MCF 10A (cell line): ENCODE data around the gene ARL6IP4. TPM values are rescaled to one million over a fixed set of nuclear protein-coding genes. Genes with fewer than 3 reads are reported as not detected.

Experiments used
- BruUV-seq: library from RNA; stranded (reverse); fragments of 400-500 nt; replicated peaks from 2 replicates; lab custom pipeline; 2021; lab: Mats Ljungman, UMichigan
- CTCF ChIA-PET: fragments of 300-600 bp; sonication (Branson Sonifier 250); formaldehyde crosslinking; extraction: SDS; loops from one replicate; lab custom pipeline; 2021; ENCODE audit warnings: antibody characterized with exemption, inconsistent platforms; lab: Yijun Ruan, JAX
- POLR2A ChIA-PET: fragments of 300-600, 350-650 bp; sonication (Branson Sonifier 250); formaldehyde crosslinking; extraction: SDS; loops from one replicate; lab custom pipeline; 2020; ENCODE audit warnings: antibody characterized with exemption, inconsistent platforms; lab: Yijun Ruan, JAX
- DNase-seq: peaks from one replicate; pipeline ENCODE4 v3.0.0-alpha.2; 2018; ENCODE audit not compliant: unreplicated experiment
- H3K27ac Mint-ChIP-seq: one replicate; pipeline ENCODE4 v1.8.0; 2022; ENCODE audit warnings: mild to moderate bottlenecking, low read depth, mixed read lengths; ENCODE audit not compliant: unreplicated experiment
- H3K27me3 Mint-ChIP-seq: one replicate; pipeline ENCODE4 v1.8.0; 2022; ENCODE audit warnings: mixed read lengths; ENCODE audit not compliant: insufficient read depth, unreplicated experiment
- H3K36me3 Mint-ChIP-seq: one replicate; pipeline ENCODE4 v1.8.0; 2022; ENCODE audit warnings: mild to moderate bottlenecking, moderate library complexity, mixed read lengths; ENCODE audit not compliant: insufficient read depth, unreplicated experiment
- H3K4me1 Mint-ChIP-seq: one replicate; pipeline ENCODE4 v1.8.0; 2022; ENCODE audit warnings: mixed read lengths; ENCODE audit not compliant: insufficient read depth, unreplicated experiment
- H3K4me3 Mint-ChIP-seq: one replicate; pipeline ENCODE4 v1.8.0; 2022; ENCODE audit warnings: mild to moderate bottlenecking, moderate library complexity, mixed read lengths; ENCODE audit not compliant: unreplicated experiment
- H3K9me3 Mint-ChIP-seq: one replicate; pipeline ENCODE4 v1.8.0; 2022; ENCODE audit warnings: mixed read lengths; ENCODE audit not compliant: unreplicated experiment
- intact Hi-C: fragments of 100-400 bp; cut with micrococcal nuclease; formaldehyde crosslinking; loops from 2 replicates; pipeline ENCODE4 v1.14.1; 2022
- total RNA-seq: library from RNA; stranded (reverse); gene quantifications from 2 replicates; pipeline ENCODE4 v1.2.3, GENCODE V29; 2022
- TF ChIP-seq, protein P1 (sequence below): fragments of 200-600 bp; IDR thresholded peaks from one replicate; pipeline ENCODE4 v1.8.0; 2022; ENCODE audit warnings: antibody characterized with exemption, mild to moderate bottlenecking; ENCODE audit not compliant: unreplicated experiment

Gene ARL6IP4
- total RNA-seq, 1 experiment from 2014 or later = 198 TPM

DNA sequence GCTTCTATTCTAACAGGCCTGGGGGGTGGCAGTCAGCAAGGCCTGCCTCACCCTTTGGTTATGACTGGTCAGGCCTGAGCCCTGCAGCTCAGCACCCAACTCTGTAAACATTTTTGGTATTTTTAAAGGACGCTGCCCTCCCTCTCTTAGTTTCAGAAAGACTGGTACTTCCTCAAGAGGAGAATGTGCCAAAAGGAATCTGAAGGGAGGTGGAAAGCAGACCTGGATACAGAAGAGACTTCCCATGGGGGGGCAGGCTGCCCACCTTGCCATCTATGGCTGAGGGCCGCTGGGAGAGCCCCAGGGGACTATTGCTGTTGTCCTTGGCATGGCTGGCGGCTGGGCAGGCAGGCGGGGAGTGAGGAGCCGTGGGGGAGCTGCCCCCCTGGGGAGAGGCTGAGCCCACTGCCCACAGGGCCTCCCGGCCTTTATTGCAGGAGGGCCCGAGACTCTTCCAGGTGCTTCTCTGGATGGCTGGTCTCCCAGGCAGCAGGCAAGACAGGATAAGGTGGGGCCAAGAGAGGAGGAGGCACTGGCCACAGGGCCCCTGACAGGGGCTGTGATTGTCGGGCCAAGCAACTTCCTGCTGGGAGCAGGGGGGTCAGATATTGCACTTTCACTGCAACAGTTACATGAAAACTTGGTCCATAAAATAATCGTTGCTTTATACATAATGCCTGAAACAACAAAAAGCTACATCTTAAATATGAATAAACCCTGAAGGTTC lies 3.5 kb downstream of the ARL6IP4 start:
- ChIA-PET POLR2A (no interaction called here), CTCF (interaction anchor here (0.6 to 0.7 kb wide), 3 partner anchors 59 to 174 kb away, joined by 3 read pairs; no protein-coding TSS in a partner anchor)
- Mint-ChIP-seq H3K4me1 (peaks cover 5% of the 10 kb centered on the region), H3K9me3 (no peaks in the 10 kb centered on the region), H3K36me3 (peaks cover 33% of the 10 kb centered on the region), H3K27ac (no peak overlapping the region), H3K4me3 (no peak overlapping the region), H3K27me3 (no peaks in the 10 kb centered on the region)
- TF ChIP-seq, protein P1, sequence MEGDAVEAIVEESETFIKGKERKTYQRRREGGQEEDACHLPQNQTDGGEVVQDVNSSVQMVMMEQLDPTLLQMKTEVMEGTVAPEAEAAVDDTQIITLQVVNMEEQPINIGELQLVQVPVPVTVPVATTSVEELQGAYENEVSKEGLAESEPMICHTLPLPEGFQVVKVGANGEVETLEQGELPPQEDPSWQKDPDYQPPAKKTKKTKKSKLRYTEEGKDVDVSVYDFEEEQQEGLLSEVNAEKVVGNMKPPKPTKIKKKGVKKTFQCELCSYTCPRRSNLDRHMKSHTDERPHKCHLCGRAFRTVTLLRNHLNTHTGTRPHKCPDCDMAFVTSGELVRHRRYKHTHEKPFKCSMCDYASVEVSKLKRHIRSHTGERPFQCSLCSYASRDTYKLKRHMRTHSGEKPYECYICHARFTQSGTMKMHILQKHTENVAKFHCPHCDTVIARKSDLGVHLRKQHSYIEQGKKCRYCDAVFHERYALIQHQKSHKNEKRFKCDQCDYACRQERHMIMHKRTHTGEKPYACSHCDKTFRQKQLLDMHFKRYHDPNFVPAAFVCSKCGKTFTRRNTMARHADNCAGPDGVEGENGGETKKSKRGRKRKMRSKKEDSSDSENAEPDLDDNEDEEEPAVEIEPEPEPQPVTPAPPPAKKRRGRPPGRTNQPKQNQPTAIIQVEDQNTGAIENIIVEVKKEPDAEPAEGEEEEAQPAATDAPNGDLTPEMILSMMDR = no peak
- no TSS peak for BruUV-seq
- no peak for DNase-seq
- intact Hi-C loops = loop anchor here (5.0 kb wide), 1 partner anchor 168 kb away; the partner anchor contains the start of gene PITPNM2

DNA sequence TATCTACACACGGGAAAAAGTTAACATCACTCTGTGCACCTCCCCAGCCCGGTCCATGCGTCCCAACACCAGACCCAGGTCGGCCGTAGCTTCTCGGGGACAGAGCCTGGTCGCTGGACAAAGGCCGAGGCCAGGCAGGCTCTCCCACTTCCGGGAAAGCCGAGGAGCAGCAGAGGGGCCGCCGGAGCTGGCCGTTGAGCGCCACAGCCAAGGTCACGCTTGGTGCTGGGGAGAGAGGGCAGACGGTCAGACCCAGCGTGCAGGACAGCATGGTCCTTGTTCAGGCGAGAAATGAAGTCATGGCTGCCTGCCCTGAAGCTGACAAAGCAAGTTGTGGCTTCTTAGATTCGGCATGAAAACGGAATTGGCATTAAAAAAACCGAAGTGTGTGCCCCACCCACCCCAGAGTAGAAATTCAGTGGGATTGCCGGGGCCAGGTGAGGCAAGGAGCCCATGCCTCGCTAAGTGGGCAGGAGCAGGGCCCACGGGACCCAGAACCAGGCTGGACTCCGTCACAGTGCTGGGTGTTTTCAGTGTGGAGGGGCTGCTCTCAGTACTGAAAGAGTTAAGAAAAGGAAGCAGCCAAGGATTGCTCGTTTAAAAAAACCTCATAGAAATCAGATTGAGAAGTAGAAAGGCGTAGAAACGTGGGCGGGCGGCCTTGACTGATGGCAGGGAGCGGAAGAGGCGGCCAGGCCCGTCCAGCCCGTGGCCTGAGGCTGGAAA lies 4.3 kb downstream of the ARL6IP4 start:
- no TSS peak for BruUV-seq
- no peaks in the 10 kb centered on the region for H3K27me3 Mint-ChIP-seq
- ChIA-PET POLR2A (interaction anchor here (0.7 kb wide), 1 partner anchor 23 kb away, joined by 3 read pairs; no protein-coding TSS in a partner anchor), CTCF (interaction anchor here (0.6 to 0.7 kb wide), 2 partner anchors 58 to 135 kb away, joined by 3 read pairs; no protein-coding TSS in a partner anchor)
- peaks cover 5% of the 10 kb centered on the region for H3K4me1 Mint-ChIP-seq
- TF ChIP-seq, protein P1 = no peak
- no peak overlapping the region for H3K4me3 Mint-ChIP-seq
- no peaks in the 10 kb centered on the region for H3K9me3 Mint-ChIP-seq
- intact Hi-C loops = loop anchor here (5.0 kb wide), 1 partner anchor 168 kb away; the partner anchor contains the start of gene PITPNM2
- DNase-seq = no peak
- H3K27ac Mint-ChIP-seq = no peak overlapping the region
- peaks cover 33% of the 10 kb centered on the region for H3K36me3 Mint-ChIP-seq

DNA sequence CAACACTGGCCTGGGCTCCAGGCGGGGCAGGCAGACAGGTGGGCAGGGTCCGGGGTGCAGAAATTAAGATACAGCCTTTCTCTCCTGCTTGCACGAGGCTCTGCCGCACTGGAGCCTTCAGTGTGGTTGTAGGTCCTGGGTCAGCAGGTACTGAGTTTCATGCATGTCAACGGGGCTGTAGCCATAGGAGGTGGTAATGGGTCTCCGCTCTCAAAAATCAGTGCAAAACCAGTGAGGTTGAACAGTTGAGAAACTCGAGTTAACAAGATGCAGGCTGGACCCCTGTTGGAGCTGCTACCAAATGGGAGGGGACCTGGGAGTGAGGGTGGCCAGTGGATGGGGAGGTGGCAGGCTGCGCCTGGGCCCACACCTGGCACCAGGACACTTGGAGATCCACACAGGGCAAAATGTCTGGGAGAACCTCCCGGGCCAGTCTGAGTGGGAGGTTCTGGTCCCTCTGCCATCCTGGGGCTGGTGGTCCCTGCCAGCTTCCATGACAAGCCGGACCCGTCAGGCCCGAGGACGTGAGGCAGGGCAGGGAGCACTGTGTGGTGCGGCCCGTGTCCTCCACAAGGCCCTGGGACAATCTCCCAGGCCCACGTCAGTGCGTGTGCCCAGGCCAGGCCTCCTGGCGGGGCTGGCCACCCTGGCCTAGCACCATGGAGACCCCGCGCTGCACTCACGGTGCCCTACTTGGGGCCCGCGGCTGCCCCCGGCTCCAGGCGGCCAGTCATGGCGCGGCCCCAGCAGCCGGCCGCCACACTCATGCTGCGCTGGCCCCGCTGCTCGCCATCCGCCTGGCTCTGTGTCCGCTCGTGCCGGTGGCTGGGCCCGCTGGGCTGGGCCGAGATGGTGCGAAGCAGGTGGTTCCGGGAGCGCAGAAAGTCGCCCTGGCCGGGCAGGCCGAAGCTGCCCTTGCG lies 5.1 kb downstream of the ARL6IP4 start:
- no peaks in the 10 kb centered on the region for H3K27me3 Mint-ChIP-seq
- ChIA-PET POLR2A (no interaction called here), CTCF (no interaction called here)
- H3K9me3 Mint-ChIP-seq = no peaks in the 10 kb centered on the region
- intact Hi-C loops = no loop called here
- no peak for DNase-seq
- H3K4me1 Mint-ChIP-seq = peaks cover 5% of the 10 kb centered on the region
- TF ChIP-seq, protein P1 = no peak
- no peak overlapping the region for H3K4me3 Mint-ChIP-seq
- no peak overlapping the region for H3K27ac Mint-ChIP-seq
- peaks cover 33% of the 10 kb centered on the region for H3K36me3 Mint-ChIP-seq
- no TSS peak for BruUV-seq
